Neural cell (in vitro differentiated cells): ENCODE measurements around the gene GGT5. TPM values are rescaled to one million over a fixed set of nuclear protein-coding genes. Genes with fewer than 3 reads are reported as not detected.

ENCODE experiments used
- H2AFZ ChIP-seq: fragments of 200-600, 300-800 bp; sonication (generic), shearing (Covaris generic); 2 replicates; pipeline ENCODE4 v1.6.0; 2014; ENCODE audit warnings: low read depth, mild to moderate bottlenecking, antibody characterized with exemption, low read length, moderate library complexity
- H3F3A ChIP-seq: fragments of 200-600 bp; shearing (Covaris generic); 2 replicates; pipeline ENCODE4 v1.6.1; 2016; ENCODE audit warnings: mild to moderate bottlenecking, moderate library complexity, mixed read lengths, antibody characterized with exemption, low read length; ENCODE audit not compliant: insufficient read depth, poor library complexity, severe bottlenecking
- H3K27ac ChIP-seq: fragments of 200-600, 300-800 bp; sonication (generic), shearing (Covaris generic); 2 replicates; pipeline ENCODE4 v1.5.1; 2014; ENCODE audit warnings: mild to moderate bottlenecking, low read length, moderate library complexity
- H3K27me3 ChIP-seq: fragments of 300-800, 200-600 bp; sonication (generic), shearing (Covaris generic); 2 replicates; pipeline ENCODE4 v1.6.0; 2014; ENCODE audit warnings: mild to moderate bottlenecking, low read depth, low read length, moderate library complexity; ENCODE audit not compliant: insufficient read depth
- H3K36me3 ChIP-seq: fragments of 300-800, 200-600 bp; sonication (generic), shearing (Covaris generic); 2 replicates; pipeline ENCODE4 v1.5.1; 2014; ENCODE audit warnings: mild to moderate bottlenecking, antibody characterized with exemption, low read length, moderate library complexity; ENCODE audit not compliant: insufficient read depth
- H3K4me2 ChIP-seq: fragments of 300-800, 200-600 bp; sonication (generic), shearing (Covaris generic); 2 replicates; pipeline ENCODE4 v1.6.0; 2014; ENCODE audit warnings: mild to moderate bottlenecking, low read length
- H3K4me3 ChIP-seq: fragments of 300-800, 200-600 bp; sonication (generic), shearing (Covaris generic); 2 replicates; pipeline ENCODE4 v1.5.1; 2014; ENCODE audit warnings: mild to moderate bottlenecking, low read length, moderate library complexity
- H3K79me2 ChIP-seq: fragments of 200-600 bp; shearing (Covaris generic); replicated peaks from 2 replicates; pipeline ENCODE4 v1.6.0; 2014; ENCODE audit warnings: mild to moderate bottlenecking, low read length, moderate library complexity; ENCODE audit not compliant: insufficient read depth
- H3K9ac ChIP-seq: fragments of 300-800, 200-600 bp; sonication (generic), shearing (Covaris generic); 2 replicates; pipeline ENCODE4 v1.6.1; 2016; ENCODE audit warnings: mild to moderate bottlenecking, low read length, mixed read lengths
- H3K9me2 ChIP-seq: fragments of 200-600 bp; shearing (Covaris generic); 2 replicates; pipeline ENCODE4 v1.6.1; 2016; ENCODE audit warnings: mild to moderate bottlenecking, low read length, mixed read lengths; ENCODE audit not compliant: insufficient read depth
- H3K9me3 ChIP-seq: fragments of 200-600, 300-800 bp; sonication (generic), shearing (Covaris generic); 2 replicates; pipeline ENCODE4 v1.6.1; 2016; ENCODE audit warnings: mild to moderate bottlenecking, mixed run types, low read length, moderate library complexity, mixed read lengths
- H4K20me1 ChIP-seq: fragments of 200-600 bp; shearing (Covaris generic); 2 replicates; pipeline ENCODE4 v1.6.1; 2016; ENCODE audit warnings: mild to moderate bottlenecking, mixed run types; ENCODE audit not compliant: insufficient read depth
- EP300 ChIP-seq: fragments of 450-650 bp; conservative IDR thresholded peaks from 2 replicates; pipeline ENCODE4 v1.6.1; 2014; ENCODE audit warnings: antibody characterized with exemption, mild to moderate bottlenecking, moderate library complexity; ENCODE audit not compliant: poor library complexity, severe bottlenecking
- EZH2 ChIP-seq: fragments of 200-600, 300-800 bp; shearing (Covaris generic), sonication (generic); IDR thresholded peaks from 2 replicates; pipeline ENCODE4 v1.6.1; 2014; ENCODE audit warnings: antibody characterized with exemption, low read length, borderline replicate concordance, mild to moderate bottlenecking; ENCODE audit not compliant: insufficient read depth, poor library complexity, severe bottlenecking
- MXI1 ChIP-seq: fragments of 450-650 bp; conservative IDR thresholded peaks from 2 replicates; pipeline ENCODE4 v1.6.1; 2014; ENCODE audit warnings: antibody characterized with exemption, mild to moderate bottlenecking; ENCODE audit not compliant: poor library complexity, severe bottlenecking
- POLR2AphosphoS5 ChIP-seq: IDR thresholded peaks from 2 replicates; pipeline ENCODE4 v1.6.1; 2012
- RAD21 ChIP-seq: fragments of 450-650 bp; conservative IDR thresholded peaks from 2 replicates; pipeline ENCODE4 v1.6.1; 2014; ENCODE audit warnings: antibody characterized with exemption, mild to moderate bottlenecking, moderate library complexity
- SMC3 ChIP-seq: fragments of 450-650 bp; conservative IDR thresholded peaks from 2 replicates; pipeline ENCODE4 v1.6.1; 2014; ENCODE audit warnings: antibody characterized with exemption, mild to moderate bottlenecking, moderate library complexity; ENCODE audit not compliant: poor library complexity
- TAF1 ChIP-seq: IDR thresholded peaks from 2 replicates; pipeline ENCODE4 v1.6.1; 2012; ENCODE audit warnings: low read depth
- polyA plus RNA-seq: library from polyadenylated mRNA; depleted of rRNA; stranded (reverse); fragments of >200 nt; gene quantifications from 2 replicates; pipeline ENCODE4 v1.2.3, GENCODE V29; 2014
- TF ChIP-seq, protein P1 (sequence below): IDR thresholded peaks from 2 replicates; pipeline ENCODE4 v1.6.1; 2012; ENCODE audit warnings: borderline replicate concordance
- TF ChIP-seq, protein P2 (sequence below): fragments of 450-650 bp; IDR thresholded peaks from 2 replicates; pipeline ENCODE4 v1.5.1; 2014; ENCODE audit warnings: antibody characterized with exemption, mild to moderate bottlenecking, moderate library complexity; ENCODE audit not compliant: poor library complexity, severe bottlenecking

GGT5 gene
- polyA plus RNA-seq, 1 donor from 2014 or later = 0.12 TPM

GRCh38 chr22:24233235-24233634, 11.6 kb downstream of the GGT5 start:
- Histone ChIP-seq H3F3A (no peaks in the 10 kb centered on the region), H3K9me3 (no peaks in the 10 kb centered on the region), H3K9me2 (no peaks in the 10 kb centered on the region), H3K4me2 (no peak overlapping the region), H3K27ac (no peak overlapping the region), H3K36me3 (no peaks in the 10 kb centered on the region), H3K27me3 (no peaks in the 10 kb centered on the region), H3K79me2 (no peaks in the 10 kb centered on the region), H3K9ac (no peak overlapping the region), H4K20me1 (no peaks in the 10 kb centered on the region), H2AFZ (no peak overlapping the region), H3K4me3 (no peak overlapping the region)
- TF ChIP-seq TAF1 = no peak
- TF ChIP-seq, protein P1, sequence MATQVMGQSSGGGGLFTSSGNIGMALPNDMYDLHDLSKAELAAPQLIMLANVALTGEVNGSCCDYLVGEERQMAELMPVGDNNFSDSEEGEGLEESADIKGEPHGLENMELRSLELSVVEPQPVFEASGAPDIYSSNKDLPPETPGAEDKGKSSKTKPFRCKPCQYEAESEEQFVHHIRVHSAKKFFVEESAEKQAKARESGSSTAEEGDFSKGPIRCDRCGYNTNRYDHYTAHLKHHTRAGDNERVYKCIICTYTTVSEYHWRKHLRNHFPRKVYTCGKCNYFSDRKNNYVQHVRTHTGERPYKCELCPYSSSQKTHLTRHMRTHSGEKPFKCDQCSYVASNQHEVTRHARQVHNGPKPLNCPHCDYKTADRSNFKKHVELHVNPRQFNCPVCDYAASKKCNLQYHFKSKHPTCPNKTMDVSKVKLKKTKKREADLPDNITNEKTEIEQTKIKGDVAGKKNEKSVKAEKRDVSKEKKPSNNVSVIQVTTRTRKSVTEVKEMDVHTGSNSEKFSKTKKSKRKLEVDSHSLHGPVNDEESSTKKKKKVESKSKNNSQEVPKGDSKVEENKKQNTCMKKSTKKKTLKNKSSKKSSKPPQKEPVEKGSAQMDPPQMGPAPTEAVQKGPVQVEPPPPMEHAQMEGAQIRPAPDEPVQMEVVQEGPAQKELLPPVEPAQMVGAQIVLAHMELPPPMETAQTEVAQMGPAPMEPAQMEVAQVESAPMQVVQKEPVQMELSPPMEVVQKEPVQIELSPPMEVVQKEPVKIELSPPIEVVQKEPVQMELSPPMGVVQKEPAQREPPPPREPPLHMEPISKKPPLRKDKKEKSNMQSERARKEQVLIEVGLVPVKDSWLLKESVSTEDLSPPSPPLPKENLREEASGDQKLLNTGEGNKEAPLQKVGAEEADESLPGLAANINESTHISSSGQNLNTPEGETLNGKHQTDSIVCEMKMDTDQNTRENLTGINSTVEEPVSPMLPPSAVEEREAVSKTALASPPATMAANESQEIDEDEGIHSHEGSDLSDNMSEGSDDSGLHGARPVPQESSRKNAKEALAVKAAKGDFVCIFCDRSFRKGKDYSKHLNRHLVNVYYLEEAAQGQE = no peak
- TF ChIP-seq SMC3 = no peak
- TF ChIP-seq RAD21 = no peak
- no peak for TF ChIP-seq POLR2AphosphoS5
- TF ChIP-seq, protein P2, sequence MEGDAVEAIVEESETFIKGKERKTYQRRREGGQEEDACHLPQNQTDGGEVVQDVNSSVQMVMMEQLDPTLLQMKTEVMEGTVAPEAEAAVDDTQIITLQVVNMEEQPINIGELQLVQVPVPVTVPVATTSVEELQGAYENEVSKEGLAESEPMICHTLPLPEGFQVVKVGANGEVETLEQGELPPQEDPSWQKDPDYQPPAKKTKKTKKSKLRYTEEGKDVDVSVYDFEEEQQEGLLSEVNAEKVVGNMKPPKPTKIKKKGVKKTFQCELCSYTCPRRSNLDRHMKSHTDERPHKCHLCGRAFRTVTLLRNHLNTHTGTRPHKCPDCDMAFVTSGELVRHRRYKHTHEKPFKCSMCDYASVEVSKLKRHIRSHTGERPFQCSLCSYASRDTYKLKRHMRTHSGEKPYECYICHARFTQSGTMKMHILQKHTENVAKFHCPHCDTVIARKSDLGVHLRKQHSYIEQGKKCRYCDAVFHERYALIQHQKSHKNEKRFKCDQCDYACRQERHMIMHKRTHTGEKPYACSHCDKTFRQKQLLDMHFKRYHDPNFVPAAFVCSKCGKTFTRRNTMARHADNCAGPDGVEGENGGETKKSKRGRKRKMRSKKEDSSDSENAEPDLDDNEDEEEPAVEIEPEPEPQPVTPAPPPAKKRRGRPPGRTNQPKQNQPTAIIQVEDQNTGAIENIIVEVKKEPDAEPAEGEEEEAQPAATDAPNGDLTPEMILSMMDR = no peak
- no peak for TF ChIP-seq EP300
- no peak for TF ChIP-seq EZH2
- no peak for TF ChIP-seq MXI1

GRCh38 chr22:24232725-24233124, 12.2 kb downstream of the GGT5 start:
- no peaks in the 10 kb centered on the region for H3F3A ChIP-seq
- H3K27ac ChIP-seq = no peak overlapping the region
- H4K20me1 ChIP-seq = no peaks in the 10 kb centered on the region
- no peaks in the 10 kb centered on the region for H3K36me3 ChIP-seq
- H3K9ac ChIP-seq = no peak overlapping the region
- H3K4me3 ChIP-seq = no peak overlapping the region
- H3K27me3 ChIP-seq = no peaks in the 10 kb centered on the region
- H2AFZ ChIP-seq = no peak overlapping the region
- no peak for TF ChIP-seq RAD21
- TF ChIP-seq POLR2AphosphoS5 = no peak
- TF ChIP-seq TAF1 = no peak
- TF ChIP-seq MXI1 = no peak
- TF ChIP-seq EZH2 = no peak
- TF ChIP-seq, protein P1 = no peak
- TF ChIP-seq, protein P2 = no peak
- TF ChIP-seq EP300 = no peak
- TF ChIP-seq SMC3 = no peak
- H3K9me2 ChIP-seq = no peaks in the 10 kb centered on the region
- no peaks in the 10 kb centered on the region for H3K79me2 ChIP-seq
- H3K9me3 ChIP-seq = no peaks in the 10 kb centered on the region
- no peak overlapping the region for H3K4me2 ChIP-seq
